Measurements from ENCODE around the gene TMEM178B. TPM values are rescaled to one million over a fixed set of nuclear protein-coding genes. Genes with fewer than 3 reads are reported as not detected.

TMEM178B gene
- total and polyA plus RNA-seq, 9 of the 15 experiments (the other 6 are each of a cell fraction or from before 2014, with no cell fraction given), result under 0.01 to 0.03 (median 0.01) TPM; not detected in 5

DNA sequence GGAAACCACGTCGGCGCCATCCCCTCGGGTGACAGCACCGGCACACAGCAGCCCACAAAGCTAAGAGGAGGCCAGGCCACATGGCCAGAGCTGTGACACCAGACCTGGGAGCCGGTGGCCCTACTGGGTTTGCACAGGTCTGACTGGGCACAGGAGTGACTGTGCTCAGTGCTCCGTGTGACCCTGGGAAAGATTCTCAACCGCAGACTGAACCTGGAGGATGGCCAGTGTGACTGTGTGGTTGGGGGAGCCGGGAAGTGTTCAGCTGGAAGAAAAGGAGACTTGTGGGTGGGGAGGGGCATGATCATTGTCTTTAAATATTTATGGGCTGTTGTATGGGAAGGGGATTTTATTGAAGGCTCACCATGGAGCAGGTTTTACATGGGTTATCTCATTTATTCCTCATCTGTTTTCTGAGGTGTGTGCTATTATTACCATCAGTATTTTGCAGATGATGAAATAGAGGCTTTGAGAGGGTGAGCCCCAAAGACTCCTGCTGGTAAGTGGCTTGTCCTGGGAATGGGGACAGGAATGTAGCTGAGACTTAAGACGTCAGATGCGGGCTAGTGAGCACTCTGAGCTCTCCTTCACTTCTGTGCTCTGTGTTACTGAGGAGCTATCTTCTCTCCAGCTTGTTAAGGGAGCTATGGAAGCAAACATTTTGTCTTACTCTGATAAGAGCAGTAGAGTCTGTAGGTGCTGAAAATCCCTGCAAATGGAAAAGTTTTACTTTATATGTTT, 127.5 kb downstream of the TMEM178B start:
- POLR2A ChIA-PET, result interaction anchor here (0.7 to 1.1 kb wide), 3 partner anchors 9 to 16 kb away, joined by 3 to 4 read pairs (median 3); no protein-coding TSS in a partner anchor
- TF ChIP-seq ZNF561 (CRISPR knock-in tag; conservative IDR thresholded peaks at IDR 0.05), result no peak
- TF ChIP-seq ZNF707 (CRISPR knock-in tag; conservative IDR thresholded peaks at IDR 0.05), result no peak
- no peak for TF ChIP-seq MEIS2 (IDR thresholded peaks at IDR 0.05; ENCODE audit: partially characterized antibody)
- TF ChIP-seq SNIP1 (IDR thresholded peaks at IDR 0.05; ENCODE audit: low read depth), result no peak
- TF ChIP-seq, protein P1, sequence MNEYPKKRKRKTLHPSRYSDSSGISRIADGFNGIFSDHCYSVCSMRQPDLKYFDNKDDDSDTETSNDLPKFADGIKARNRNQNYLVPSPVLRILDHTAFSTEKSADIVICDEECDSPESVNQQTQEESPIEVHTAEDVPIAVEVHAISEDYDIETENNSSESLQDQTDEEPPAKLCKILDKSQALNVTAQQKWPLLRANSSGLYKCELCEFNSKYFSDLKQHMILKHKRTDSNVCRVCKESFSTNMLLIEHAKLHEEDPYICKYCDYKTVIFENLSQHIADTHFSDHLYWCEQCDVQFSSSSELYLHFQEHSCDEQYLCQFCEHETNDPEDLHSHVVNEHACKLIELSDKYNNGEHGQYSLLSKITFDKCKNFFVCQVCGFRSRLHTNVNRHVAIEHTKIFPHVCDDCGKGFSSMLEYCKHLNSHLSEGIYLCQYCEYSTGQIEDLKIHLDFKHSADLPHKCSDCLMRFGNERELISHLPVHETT (CRISPR knock-in tag; conservative IDR thresholded peaks at IDR 0.05 in 1 of 2, IDR thresholded peaks at IDR 0.05 in 1 of 2), result no peak
- TF ChIP-seq RAD21 (CRISPR knock-in tag; conservative IDR thresholded peaks at IDR 0.05 in 1 of 2, IDR thresholded peaks at IDR 0.05 in 1 of 2), result no peak
- H3K27ac ChIP-seq (ENCODE audit: extremely low read depth, low read depth, low read length), result no peak overlapping the region
- FAIRE-seq (no peak), ATAC-seq (no peak; the same call in 2 of the 3 replicates), DNase-seq (ENCODE audit: extremely low read depth in 1 of 4, low spot score in 3 of 4) (no peak)
- no peaks in the 10 kb centered on the region for H3K4me1 ChIP-seq (replicated peaks in 1 of 2; ENCODE audit: control insufficient read depth in 2 of 2, insufficient read depth in 2 of 2, low read length in 2 of 2)
- no peaks in the 10 kb centered on the region for H3K9me1 ChIP-seq (ENCODE audit: control insufficient read depth, insufficient read depth, low read length)
- intact Hi-C loops (cut with micrococcal nuclease), result no loop called here
- H3K4me3 ChIP-seq, result no peak overlapping the region
- no peaks in the 10 kb centered on the region for H3K36me3 ChIP-seq (ENCODE audit: control insufficient read depth, insufficient read depth, low read length)
- under 1% methylated on average over 11 of the region's 11 CpGs for WGBS (ENCODE audit: insufficient coverage, low coverage, missing lambda C conversion rate)
- peaks cover 28 to 57% of the 10 kb centered on the region in 2 experiments for H3K27me3 ChIP-seq (ENCODE audit: control insufficient read depth in 2 of 2, insufficient read depth in 2 of 2, low read length in 2 of 2)
- H3K9ac ChIP-seq (ENCODE audit: insufficient read depth in 1 of 2, low read depth in 2 of 2, low read length in 2 of 2), result no peak overlapping the region
- H3K4me2 ChIP-seq (ENCODE audit: insufficient read depth, low read length), result no peak overlapping the region
- no peak overlapping the region for H2AFZ ChIP-seq (ENCODE audit: low read depth, low read length)
- CTCF ChIA-PET (ENCODE audit: low intra/inter-chr PET ratio), result no interaction called here
- no peaks in the 10 kb centered on the region for H3K79me2 ChIP-seq (ENCODE audit: control insufficient read depth, insufficient read depth, low read length)
- H4K20me1 ChIP-seq (replicated peaks; ENCODE audit: control insufficient read depth, insufficient read depth, low read length), result 0 out of 2 replicates have a peak, but pooled peaks cover 3% of the 10 kb centered on the region
- in situ Hi-C loops (cut with MboI), result no loop called here
- no peaks in the 10 kb centered on the region for H3K9me3 ChIP-seq (replicated peaks; ENCODE audit: control insufficient read depth, insufficient read depth, low read depth, low read length)
- BruUV-seq (replicated peaks), result no TSS peak
